ENCODE measurements around the gene RNASEH1.

DNA sequence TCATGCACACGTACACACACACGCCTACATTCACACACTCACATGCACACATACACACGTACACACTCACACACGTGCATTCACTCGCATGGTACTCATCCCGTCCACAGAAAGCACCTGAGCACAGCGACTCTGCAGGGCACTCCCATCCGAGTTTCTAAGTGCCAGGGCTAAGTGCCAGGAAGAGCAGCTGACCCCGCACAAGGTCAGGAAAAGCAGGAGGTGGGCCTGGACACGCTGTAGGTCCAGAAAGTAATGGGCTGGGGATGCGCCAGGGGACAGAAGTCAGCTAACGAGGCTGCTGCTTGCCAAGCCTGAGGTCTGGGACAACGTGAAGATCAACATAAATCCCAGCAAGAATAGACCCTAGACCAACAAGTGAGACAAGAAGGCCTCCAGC lies 54.6 kb downstream of the RNASEH1 start:
- TF ChIP-seq POLR2A (IDR thresholded peaks at IDR 0.05; ENCODE audit: low read depth, low read length): no peak
- TF ChIP-seq POLR2AphosphoS5 (IDR thresholded peaks at IDR 0.05; ENCODE audit: low read depth, low read length): no peak
- no peak for TF ChIP-seq POU2F2 (IDR thresholded peaks at IDR 0.05; ENCODE audit: low read depth, low read length)

Measured in GM12891 (cell line).